NCI-H345 (cell line): Measurements from ENCODE around the gene INPP5A.

Source experiments
- DNase-seq: peaks from one replicate; lab custom pipeline; 2025; lab: John Stamatoyannopoulos, UW

The INPP5A gene

GRCh38 chr10:132536241-132536876 is 1.2 kb upstream of the INPP5A start:
- no peak for DNase-seq

- DNase-seq = peak; percentile 97
Observed at GRCh38 chr10:132536877-132537683, 507 bp upstream of the INPP5A start.

- no peak for DNase-seq
Observed at GRCh38 chr10:132538031-132538789, 623 bp downstream of the INPP5A start.

- DNase-seq = no peak
Observed at GRCh38 chr10:132538790-132539421, 1.3 kb downstream of the INPP5A start.

GRCh38 chr10:132539431-132539839 is 1.8 kb downstream of the INPP5A start:
- peak; percentile 26 for DNase-seq

GRCh38 chr10:132539894-132540293 is 2.3 kb downstream of the INPP5A start:
- DNase-seq = no peak

GRCh38 chr10:132540456-132540855 is 2.9 kb downstream of the INPP5A start:
- no peak for DNase-seq

GRCh38 chr10:132541129-132541528 is 3.5 kb downstream of the INPP5A start:
- DNase-seq = no peak

- no peak for DNase-seq
Observed at GRCh38 chr10:132541601-132542011, 4.0 kb downstream of the INPP5A start.

GRCh38 chr10:132542086-132542775 is 4.6 kb downstream of the INPP5A start:
- DNase-seq = no peak

GRCh38 chr10:132542819-132543218 is 5.2 kb downstream of the INPP5A start:
- DNase-seq = no peak

GRCh38 chr10:132543916-132544743 is 6.5 kb downstream of the INPP5A start:
- no peak for DNase-seq

GRCh38 chr10:132544744-132545658 is 7.4 kb downstream of the INPP5A start:
- no peak for DNase-seq

GRCh38 chr10:132545659-132546367 is 8.2 kb downstream of the INPP5A start:
- no peak for DNase-seq

GRCh38 chr10:132546567-132547420 is 9.2 kb downstream of the INPP5A start:
- peak; percentile 88 for DNase-seq

GRCh38 chr10:132547421-132547861 is 9.9 kb downstream of the INPP5A start:
- no peak for DNase-seq

- DNase-seq = no peak
Observed at GRCh38 chr10:132548106-132548823, 10.7 kb downstream of the INPP5A start.
